Hepatocyte (in vitro differentiated cells): ENCODE data around the gene TP53.

ENCODE experiments used
- EZH2 ChIP-seq: fragments of 200-600 bp; sonication (generic); IDR thresholded peaks from 2 replicates; pipeline ENCODE4 v1.6.1; 2016; ENCODE audit warnings: antibody characterized with exemption, mild to moderate bottlenecking, borderline replicate concordance
- TF ChIP-seq, protein P1 (sequence below): fragments of 200-600 bp; sonication (generic); IDR thresholded peaks from 2 replicates; pipeline ENCODE4 v1.5.1; 2016; ENCODE audit warnings: antibody characterized with exemption, mild to moderate bottlenecking; ENCODE audit not compliant: poor library complexity

- TF ChIP-seq, protein P1, sequence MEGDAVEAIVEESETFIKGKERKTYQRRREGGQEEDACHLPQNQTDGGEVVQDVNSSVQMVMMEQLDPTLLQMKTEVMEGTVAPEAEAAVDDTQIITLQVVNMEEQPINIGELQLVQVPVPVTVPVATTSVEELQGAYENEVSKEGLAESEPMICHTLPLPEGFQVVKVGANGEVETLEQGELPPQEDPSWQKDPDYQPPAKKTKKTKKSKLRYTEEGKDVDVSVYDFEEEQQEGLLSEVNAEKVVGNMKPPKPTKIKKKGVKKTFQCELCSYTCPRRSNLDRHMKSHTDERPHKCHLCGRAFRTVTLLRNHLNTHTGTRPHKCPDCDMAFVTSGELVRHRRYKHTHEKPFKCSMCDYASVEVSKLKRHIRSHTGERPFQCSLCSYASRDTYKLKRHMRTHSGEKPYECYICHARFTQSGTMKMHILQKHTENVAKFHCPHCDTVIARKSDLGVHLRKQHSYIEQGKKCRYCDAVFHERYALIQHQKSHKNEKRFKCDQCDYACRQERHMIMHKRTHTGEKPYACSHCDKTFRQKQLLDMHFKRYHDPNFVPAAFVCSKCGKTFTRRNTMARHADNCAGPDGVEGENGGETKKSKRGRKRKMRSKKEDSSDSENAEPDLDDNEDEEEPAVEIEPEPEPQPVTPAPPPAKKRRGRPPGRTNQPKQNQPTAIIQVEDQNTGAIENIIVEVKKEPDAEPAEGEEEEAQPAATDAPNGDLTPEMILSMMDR, result no peak
- no peak for TF ChIP-seq EZH2
Measured at GRCh38 chr17:7714721-7715594, 27.7 kb upstream of the TP53 start.
